HG02938 (cell line): Measurements from ENCODE around the gene DUSP16.

Experiments used
- ATAC-seq: cut with Tn5 transposase; IDR thresholded peaks from one replicate; pipeline ENCODE4 v1.9.1; 2021; ENCODE audit warnings: mild to moderate bottlenecking, moderate library complexity; ENCODE audit not compliant: unreplicated experiment

Gene DUSP16

DNA sequence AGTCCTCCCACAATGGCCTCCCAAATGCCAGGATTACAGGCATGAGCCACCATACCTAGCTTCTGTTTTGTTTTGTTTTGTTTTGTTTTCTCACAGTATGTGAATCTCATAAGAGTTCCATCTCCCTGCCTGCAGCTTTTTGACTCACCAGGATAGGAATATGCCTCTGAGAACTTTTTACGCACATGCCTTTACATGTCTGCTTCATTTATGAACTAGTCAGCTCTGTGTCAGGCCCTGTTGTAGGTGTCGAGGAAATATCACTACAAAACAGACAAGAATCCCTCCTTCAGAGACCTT, 116.8 kb downstream of the DUSP16 start:
- ATAC-seq, result no peak

DNA sequence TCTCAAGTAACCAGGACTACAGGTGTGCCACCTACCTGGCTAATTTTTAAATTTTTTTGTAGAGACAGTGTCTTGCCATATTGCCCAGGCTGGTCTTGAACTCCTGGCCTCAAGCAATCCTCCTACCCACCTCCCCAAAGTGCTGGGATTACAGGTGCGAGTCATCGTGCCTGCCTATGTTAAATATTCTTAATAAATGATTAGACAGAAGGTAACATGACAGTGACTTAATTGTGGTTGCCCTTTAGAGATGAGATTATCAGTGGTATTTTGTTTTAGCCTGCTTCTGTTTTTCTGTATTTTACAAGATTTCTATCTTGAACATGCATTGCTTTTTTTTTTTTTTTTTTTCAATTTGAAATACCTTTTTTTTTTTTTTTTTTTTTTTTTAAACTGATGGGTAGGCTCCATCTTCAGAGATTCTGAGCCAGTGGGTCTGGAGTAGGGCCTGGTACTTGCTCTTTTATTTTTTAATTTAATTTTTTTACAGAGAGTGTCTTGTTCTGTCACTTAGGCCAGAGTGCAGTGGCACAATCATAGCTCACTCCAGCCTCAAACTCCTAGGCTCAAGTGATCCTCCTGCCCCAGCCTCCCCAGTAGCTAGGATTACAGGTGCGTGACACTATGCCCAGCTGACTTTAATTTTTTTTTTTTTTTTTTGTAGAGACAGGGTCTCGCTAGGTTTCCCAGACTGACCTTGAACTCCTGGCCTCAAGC, 117.3 kb downstream of the DUSP16 start:
- ATAC-seq, result no peak

DNA sequence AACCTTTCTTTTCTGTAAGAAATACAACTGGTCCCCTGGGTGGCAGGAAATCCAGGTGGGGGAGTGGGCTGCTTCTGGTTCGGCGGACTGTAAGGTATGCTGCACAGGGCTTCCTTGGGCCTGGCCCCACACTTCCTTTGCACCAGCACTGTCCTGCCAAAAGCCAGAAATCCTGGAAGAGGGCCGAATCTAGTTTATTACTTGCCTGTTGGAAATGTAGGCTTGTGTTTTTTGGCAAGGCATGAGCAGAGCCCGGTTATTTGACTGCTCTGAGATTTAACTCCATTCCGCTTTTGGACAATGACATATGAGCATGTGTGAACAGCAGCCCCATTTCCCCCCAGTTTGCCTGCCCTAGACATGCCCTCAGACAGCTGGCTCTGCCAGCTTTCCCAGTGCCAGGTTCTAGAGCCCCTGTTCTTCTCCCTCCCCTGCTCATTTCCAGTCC, 119.2 kb downstream of the DUSP16 start:
- no peak for ATAC-seq

DNA sequence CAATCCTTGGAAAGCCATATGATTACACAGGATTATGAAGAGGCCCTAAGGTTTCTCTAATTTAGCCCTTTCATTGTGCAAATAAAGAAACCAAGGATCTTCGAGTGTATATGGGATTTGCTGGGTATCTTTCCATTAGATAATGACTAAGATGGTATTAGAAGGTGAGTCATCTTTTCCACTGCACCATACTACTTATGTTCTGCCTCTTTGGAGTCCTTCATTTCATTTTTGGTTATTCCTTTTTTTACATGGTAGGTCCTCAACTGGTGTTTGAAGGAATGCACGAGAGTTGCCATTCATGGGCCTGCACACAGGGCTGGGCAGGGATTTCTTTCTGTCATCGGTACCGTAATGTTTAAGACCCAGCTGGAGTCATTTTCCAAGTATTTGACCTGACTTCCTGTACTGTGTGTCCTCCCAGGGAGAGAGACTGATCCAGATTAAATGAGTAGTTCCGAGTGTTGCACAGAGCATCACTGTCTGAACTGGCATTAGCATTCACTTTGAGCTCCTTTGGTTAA, 120.1 kb downstream of the DUSP16 start:
- no peak for ATAC-seq

DNA sequence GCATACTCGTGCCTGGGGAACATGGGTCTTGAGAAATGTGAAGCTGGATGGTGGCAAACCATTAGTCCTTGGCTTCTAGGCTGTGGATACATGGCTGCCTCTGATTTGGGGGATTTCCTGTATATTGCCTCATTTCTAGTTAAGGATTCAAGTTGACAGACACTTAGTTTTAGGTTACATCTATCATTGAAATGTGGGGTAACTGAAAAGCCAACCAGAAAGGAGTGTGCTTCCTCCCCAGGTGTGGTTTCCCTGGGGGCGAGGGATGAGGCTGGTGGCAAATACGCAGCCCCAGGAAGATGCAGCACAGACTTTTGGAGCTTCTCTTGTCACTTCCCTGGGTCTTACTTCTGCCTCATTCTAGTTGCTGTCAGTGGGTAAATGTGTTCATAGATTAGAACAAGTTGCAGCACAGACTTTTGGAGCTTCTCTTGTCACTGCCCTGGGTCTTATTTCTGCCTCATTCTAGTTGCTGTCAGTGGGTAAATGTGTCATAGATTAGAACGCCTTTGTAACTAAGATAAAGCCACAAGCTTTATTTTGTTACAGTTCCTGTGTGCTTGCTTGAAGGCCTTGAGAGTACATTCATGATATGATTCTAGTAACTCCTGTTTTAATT, 120.7 kb downstream of the DUSP16 start:
- ATAC-seq, result no peak

DNA sequence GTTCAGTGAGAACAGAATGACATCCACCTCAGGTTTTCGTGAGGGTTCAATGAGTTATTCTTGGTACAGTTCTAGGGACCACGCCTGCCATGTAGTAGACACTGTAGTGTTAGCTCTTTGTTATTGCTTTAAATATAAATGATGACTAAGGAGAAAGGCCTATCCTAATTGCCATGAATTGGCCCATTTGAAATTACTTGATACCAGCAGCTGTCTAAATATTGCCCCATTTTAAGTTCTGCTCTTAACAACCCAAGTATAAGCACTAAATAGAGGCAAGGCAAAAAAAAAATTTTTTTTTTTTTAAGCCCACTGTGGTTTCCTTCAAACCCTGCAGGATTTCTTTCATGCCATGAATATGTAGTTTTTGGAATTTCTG, 121.2 kb downstream of the DUSP16 start:
- ATAC-seq, result no peak

DNA sequence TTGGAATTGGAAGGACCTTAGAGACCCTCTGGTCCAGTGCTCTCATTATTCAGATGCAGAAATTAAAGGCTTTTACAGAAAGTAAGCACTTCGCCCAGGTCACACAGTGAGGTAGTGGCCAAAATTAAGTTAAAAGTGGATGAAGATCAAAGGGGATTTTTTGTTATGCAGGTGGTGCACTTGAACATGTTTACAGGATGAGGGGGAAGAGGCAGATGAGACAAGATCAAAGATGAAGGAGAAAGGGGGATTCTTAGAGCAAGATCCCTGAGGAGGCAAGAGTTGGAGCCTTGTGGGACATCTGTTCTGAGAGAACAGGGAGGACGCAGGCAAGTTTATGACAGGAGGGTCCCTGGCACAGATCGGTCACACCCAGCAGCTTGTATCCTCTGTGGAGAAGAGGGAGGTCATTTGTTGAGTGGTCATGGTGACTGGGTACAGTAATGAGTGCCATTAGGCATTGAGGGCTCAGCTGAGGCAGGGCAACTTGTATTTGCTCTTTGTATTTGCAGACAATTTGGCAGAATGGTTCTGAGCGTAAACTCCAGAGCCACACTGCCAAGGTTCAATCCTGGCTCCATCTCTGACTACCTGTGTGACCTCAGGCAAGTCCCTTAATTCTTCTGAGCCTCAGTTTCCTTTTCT, 121.8 kb downstream of the DUSP16 start:
- no peak for ATAC-seq

DNA sequence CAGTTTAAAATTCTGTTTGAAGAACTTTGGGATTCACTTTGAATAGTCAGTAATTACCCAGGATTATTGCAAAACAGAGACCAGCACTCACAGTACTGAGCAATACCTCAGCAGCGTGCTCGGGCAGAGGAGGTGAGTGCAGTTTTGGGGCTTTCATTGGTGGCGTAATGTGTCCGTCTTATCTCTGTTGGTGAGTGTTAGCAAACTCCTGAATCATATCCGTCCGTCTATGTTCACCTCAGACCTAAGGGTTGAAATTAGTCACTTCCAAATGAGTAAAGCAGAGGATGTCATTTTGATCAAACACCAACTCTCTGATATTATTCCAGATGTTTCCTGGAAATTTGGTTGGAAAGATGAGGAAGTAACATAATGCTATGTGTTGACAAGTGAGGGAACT, 123.0 kb downstream of the DUSP16 start:
- ATAC-seq, result no peak

DNA sequence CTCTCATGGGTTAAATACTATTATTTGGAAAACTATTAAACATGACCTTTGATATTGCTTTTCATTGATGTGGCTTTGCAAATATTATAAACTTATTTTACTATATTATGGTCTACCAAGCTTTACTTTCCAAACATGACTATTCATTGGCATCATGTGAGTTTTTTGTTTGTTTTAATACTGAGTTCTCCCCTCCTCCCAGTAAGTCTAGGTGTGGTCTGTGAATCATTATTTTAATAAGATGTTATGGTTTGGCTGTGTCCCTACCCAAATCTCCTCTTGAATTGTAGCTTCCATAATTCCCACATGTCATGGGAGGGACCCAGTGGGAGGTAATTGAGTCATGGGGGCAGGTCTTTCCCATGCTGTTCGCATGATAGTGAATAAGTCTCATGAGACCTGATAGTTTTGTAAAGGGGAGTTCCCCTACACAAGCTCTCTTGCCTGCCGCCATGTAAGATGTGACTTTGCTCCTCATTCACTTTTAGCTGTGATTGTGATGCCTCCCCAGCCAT, 125.8 kb downstream of the DUSP16 start:
- no peak for ATAC-seq

DNA sequence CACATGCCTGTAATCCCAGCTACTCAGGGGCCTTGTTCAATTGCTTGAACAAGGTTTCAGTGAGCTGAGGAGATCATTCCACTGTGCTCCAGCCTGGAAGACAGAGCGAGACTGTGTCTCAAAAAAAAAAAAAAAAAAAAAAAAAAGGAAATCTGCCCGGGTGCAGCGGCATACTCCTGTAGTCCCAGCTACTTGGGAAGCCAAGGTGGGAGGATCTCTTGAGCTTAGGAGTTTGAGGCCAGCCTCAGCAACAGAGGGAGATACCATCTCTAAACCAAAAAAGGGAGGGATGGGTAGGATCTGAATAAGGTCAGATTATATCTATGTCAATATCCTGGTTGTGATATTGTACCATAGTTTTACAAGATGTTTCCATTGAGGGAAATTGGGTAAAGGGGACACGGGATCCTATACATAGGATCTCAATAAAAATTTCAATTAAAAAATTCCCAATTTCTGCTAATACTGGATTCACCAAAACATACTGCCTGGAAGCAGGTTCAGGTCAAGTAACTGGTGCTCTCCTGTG, 129.4 kb downstream of the DUSP16 start:
- ATAC-seq, result no peak

DNA sequence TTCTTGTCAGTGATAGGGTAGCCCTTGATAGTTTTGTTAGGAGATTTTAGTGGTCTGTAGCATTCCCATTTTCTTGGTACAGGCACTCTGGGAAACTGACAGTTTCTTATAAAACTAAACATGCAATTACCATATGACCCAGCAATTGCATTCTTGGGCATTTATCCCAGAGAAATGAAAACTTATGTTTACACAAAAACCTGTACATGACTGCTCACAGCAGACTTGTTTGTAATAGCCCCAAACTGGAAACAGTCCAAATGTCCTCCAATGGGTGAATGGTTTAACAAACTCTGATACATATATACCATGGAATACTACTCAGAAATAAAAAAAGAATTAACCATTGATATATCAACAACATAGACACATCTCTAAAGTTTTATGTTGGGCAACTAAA, 130.3 kb downstream of the DUSP16 start:
- ATAC-seq, result no peak

DNA sequence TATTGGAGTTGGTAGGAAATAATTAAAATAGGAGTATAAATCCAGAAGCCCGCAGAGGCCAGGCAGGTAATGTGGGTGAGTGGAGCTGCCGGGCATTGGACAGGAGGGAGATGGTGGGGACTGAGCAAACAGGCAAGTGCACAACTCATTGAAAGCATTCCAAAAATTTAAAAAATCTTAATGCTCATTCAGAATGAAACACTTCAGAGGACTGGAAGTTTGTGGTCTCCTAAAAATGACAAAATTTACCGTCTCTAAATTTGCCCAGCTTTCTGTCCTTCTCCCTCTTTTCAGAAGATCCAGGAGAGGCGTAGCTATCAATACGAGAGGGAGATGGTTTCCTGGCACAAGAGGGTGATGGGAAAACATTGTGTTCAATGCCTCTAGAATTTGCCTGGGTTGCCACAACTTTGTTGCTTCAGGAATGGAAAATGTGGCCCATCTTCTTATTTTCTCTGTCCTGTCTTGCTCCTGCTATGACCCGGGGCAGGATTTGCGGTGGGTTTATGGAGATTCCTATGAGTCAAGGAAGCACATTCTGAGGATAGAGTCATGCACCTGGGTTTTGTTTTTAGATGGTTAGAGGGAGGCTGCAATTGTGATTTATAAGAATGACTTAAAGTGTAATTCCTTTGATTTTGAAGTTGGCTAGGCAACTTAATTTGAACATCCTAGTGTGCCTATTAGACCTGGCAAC, 133.6 kb downstream of the DUSP16 start:
- no peak for ATAC-seq

DNA sequence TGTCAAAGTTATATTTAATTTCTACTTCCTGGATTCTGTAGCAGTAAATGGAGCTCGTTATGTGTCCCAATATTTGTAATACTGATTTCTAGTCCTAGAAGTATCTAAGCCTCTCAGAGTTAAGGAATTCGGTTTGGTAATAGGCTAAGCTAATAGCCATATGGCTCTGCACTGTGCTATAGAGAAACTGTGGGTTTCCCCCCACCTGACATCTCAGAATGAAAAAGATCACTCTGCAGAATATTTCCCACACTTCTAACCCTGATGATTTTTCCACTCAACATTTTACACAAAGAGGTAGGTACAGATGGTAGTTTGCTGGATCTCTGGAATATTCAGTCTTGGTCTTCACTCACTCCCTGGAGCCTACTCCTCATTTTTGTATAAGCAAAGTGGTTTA, 134.6 kb downstream of the DUSP16 start:
- ATAC-seq, result no peak

DNA sequence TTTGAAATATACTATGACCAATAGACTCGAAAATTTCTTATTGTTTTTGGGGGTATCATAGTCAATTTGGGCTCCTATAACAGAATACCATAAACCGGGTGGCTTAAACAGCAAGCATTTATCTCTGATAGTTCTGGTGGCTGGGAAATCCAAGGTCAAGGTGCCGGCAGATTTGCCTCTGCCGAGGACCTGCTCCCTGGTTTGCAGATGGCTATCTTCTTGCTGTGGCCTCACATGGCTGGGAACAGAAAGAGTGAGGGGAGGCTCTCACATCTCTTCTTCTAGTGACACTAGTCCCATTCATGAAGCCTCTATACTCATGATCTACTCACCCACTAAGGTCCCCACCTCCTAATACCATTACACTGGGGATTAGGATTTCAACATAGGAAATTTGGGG, 135.1 kb downstream of the DUSP16 start:
- ATAC-seq, result no peak

DNA sequence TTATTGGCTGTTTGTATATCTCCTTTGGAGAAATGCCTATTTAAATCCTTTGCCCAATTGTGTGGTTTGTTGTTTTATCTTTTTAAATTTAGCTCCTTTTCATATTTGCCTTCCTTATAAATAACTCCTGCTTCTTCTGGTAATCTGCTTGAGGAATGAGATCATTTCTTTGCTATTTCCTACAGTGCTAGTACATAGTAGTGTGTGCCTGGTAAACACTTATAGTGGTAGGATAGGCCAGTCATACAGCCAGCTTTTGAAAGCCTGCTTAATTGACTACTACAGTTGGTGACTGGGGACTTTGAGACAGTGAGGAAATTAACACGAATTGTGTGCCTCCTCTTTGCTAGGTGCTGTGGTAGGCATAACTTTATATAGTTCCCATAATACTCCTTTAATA, 137.0 kb downstream of the DUSP16 start:
- ATAC-seq, result no peak

DNA sequence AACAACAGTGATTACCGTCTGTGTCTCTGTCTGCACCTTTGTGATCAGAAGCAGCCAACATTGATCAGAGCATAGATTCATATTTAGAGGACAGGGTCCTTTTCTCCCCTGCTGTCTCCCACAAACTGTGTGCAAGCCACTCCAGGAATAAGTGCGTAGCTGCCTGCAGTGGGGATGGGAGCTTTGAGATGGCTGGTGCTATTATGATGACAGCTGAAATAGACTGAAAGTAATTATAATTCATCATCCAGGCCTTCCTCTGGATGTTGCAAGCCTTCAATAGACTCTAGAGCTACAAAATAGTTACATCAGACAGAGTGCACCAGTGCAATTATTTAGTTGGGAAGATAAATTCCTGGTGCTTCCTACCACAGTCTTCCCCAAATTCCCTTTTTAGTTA, 137.7 kb downstream of the DUSP16 start:
- no peak for ATAC-seq
